H9 (cell line): ENCODE results near the gene VNN1. TPM values are rescaled to one million over a fixed set of nuclear protein-coding genes. Genes with fewer than 3 reads are reported as not detected.
"Not testable (repeated sequence)": the region's sequence is repeated elsewhere in the genome, so short reads cannot be mapped to it uniquely, and the experiment has no call there.

Experiments used
- DNase-seq: peaks from one replicate; pipeline ENCODE4 v3.0.0-alpha.2; 2017
- H2AFZ ChIP-seq: one replicate; pipeline ENCODE4 v1.6.1; 2013; ENCODE audit warnings: mild to moderate bottlenecking, low read length, control low read depth, moderate library complexity
- H2AK5ac ChIP-seq: 2 replicates; pipeline ENCODE4 v1.6.1; 2013; ENCODE audit warnings: low read length, control low read depth, mixed read lengths; ENCODE audit not compliant: insufficient read length
- H2BK120ac ChIP-seq: one replicate; pipeline ENCODE4 v1.6.1; 2013; ENCODE audit warnings: low read depth, mild to moderate bottlenecking, low read length, control low read depth, inconsistent platforms; ENCODE audit not compliant: poor library complexity, severe bottlenecking
- H2BK12ac ChIP-seq: 2 replicates; pipeline ENCODE4 v1.6.1; 2013; ENCODE audit warnings: low read length, control low read depth, mixed read lengths, low read depth; ENCODE audit not compliant: insufficient read length
- H2BK15ac ChIP-seq: 2 replicates; pipeline ENCODE4 v1.6.1; 2013; ENCODE audit warnings: low read depth, low read length, control low read depth
- H2BK20ac ChIP-seq: one replicate; pipeline ENCODE4 v1.6.1; 2013; ENCODE audit warnings: low read depth, mild to moderate bottlenecking, low read length, control low read depth, inconsistent platforms; ENCODE audit not compliant: poor library complexity, severe bottlenecking
- H2BK5ac ChIP-seq: 2 replicates; pipeline ENCODE4 v1.6.1; 2013; ENCODE audit warnings: low read length, control low read depth, mixed read lengths; ENCODE audit not compliant: insufficient read length
- H3K14ac ChIP-seq: 2 replicates; pipeline ENCODE4 v1.6.1; 2013; ENCODE audit warnings: low read length, control low read depth; ENCODE audit not compliant: insufficient read depth
- H3K18ac ChIP-seq: 2 replicates; pipeline ENCODE4 v1.6.1; 2013; ENCODE audit warnings: low read depth, mild to moderate bottlenecking, mixed read lengths, low read length, control low read depth; ENCODE audit not compliant: insufficient read length
- H3K23ac ChIP-seq: 2 replicates; pipeline ENCODE4 v1.6.1; 2013; ENCODE audit warnings: low read length, control low read depth, mixed read lengths, low read depth; ENCODE audit not compliant: insufficient read length
- H3K23me2 ChIP-seq: 2 replicates; pipeline ENCODE4 v1.6.1; 2013; ENCODE audit warnings: low read depth, mild to moderate bottlenecking, mixed read lengths, low read length, control low read depth; ENCODE audit not compliant: insufficient read length, poor library complexity, severe bottlenecking
- H3K27ac ChIP-seq: 2 replicates; pipeline ENCODE4 v1.5.1; 2013; ENCODE audit warnings: low read length, control low read depth, mixed read lengths, low read depth; ENCODE audit not compliant: insufficient read length
- H3K27me3 ChIP-seq: 2 replicates; pipeline ENCODE4 v1.6.1; 2013; ENCODE audit warnings: low read length, control low read depth, inconsistent platforms; ENCODE audit not compliant: insufficient read depth
- H3K4ac ChIP-seq: 2 replicates; pipeline ENCODE4 v1.6.1; 2013; ENCODE audit warnings: low read depth, mild to moderate bottlenecking, control low read depth, inconsistent platforms, low read length, moderate library complexity
- H3K4me1 ChIP-seq: 2 replicates; pipeline ENCODE4 v1.6.1; 2013; ENCODE audit warnings: low read length, control low read depth, inconsistent platforms; ENCODE audit not compliant: insufficient read depth
- H3K4me2 ChIP-seq: 2 replicates; pipeline ENCODE4 v1.6.1; 2013; ENCODE audit warnings: low read length, control low read depth, mixed read lengths; ENCODE audit not compliant: insufficient read length, insufficient read depth
- H3K56ac ChIP-seq: 2 replicates; pipeline ENCODE4 v1.6.1; 2013; ENCODE audit warnings: low read depth, mild to moderate bottlenecking, mixed read lengths, low read length, control low read depth; ENCODE audit not compliant: insufficient read length
- H3K79me1 ChIP-seq: 2 replicates; pipeline ENCODE4 v1.6.1; 2013; ENCODE audit warnings: low read depth, mild to moderate bottlenecking, moderate library complexity, low read length, control low read depth, inconsistent platforms; ENCODE audit not compliant: insufficient read depth, poor library complexity, severe bottlenecking
- H3K79me2 ChIP-seq: 2 replicates; pipeline ENCODE4 v1.6.1; 2013; ENCODE audit warnings: low read length, control low read depth, inconsistent platforms; ENCODE audit not compliant: insufficient read depth
- H3K9ac ChIP-seq: 2 replicates; pipeline ENCODE4 v1.6.1; 2013; ENCODE audit warnings: low read length, control low read depth, mixed read lengths; ENCODE audit not compliant: insufficient read length; ENCODE audit errors: extremely low read depth
- H3K9me3 ChIP-seq: one replicate; pipeline ENCODE4 v1.6.1; 2013; ENCODE audit warnings: low read depth, low read length, inconsistent platforms; ENCODE audit not compliant: control insufficient read depth
- H3T11ph ChIP-seq: one replicate; pipeline ENCODE4 v1.6.1; 2013; ENCODE audit warnings: mild to moderate bottlenecking, low read length, control low read depth, inconsistent platforms
- H4K20me1 ChIP-seq: one replicate; pipeline ENCODE4 v1.6.1; 2013; ENCODE audit not compliant: control insufficient read depth, insufficient read length, insufficient read depth
- H4K5ac ChIP-seq: 2 replicates; pipeline ENCODE4 v1.6.1; 2013; ENCODE audit warnings: low read depth, mild to moderate bottlenecking, mixed read lengths, low read length, control low read depth; ENCODE audit not compliant: insufficient read length
- H4K8ac ChIP-seq: replicated peaks from 2 replicates; pipeline ENCODE4 v1.6.1; 2013; ENCODE audit warnings: low read length, control low read depth, mixed read lengths, low read depth; ENCODE audit not compliant: insufficient read length
- H4K91ac ChIP-seq: 2 replicates; pipeline ENCODE4 v1.6.1; 2013; ENCODE audit warnings: low read depth, mild to moderate bottlenecking, moderate library complexity, mixed read lengths, low read length, control low read depth; ENCODE audit not compliant: insufficient read length
- H3K27ac Mint-ChIP-seq, 3 experiments: 2 replicates in 2 of 3; 3 replicates in 1 of 3; pipeline ENCODE4 v1.8.0; 2020 to 2021; ENCODE audit warnings: mixed read lengths in 3 of 3, mild to moderate bottlenecking in 1 of 3, moderate library complexity in 1 of 3
- H3K27me3 Mint-ChIP-seq: 2 replicates; pipeline ENCODE4 v1.8.0; 2021; ENCODE audit warnings: low read depth, mild to moderate bottlenecking, moderate library complexity, mixed read lengths
- H3K36me3 Mint-ChIP-seq, 3 experiments: 2 replicates in 2 of 3; 3 replicates in 1 of 3; pipeline ENCODE4 v1.8.0; 2020 to 2021; ENCODE audit warnings: low read depth in 3 of 3, mixed read lengths in 3 of 3; ENCODE audit not compliant: insufficient read depth in 1 of 3
- H3K4me1 Mint-ChIP-seq, 2 experiments: 2 replicates each; pipeline ENCODE4 v1.8.0; 2020; ENCODE audit warnings: mixed read lengths in 2 of 2
- H3K4me3 Mint-ChIP-seq, 2 experiments: 2 replicates in 1 of 2; 3 replicates in 1 of 2; pipeline ENCODE4 v1.8.0; 2020 to 2021; ENCODE audit warnings: mild to moderate bottlenecking in 2 of 2, mixed read lengths in 2 of 2, moderate library complexity in 1 of 2
- H3K9me3 Mint-ChIP-seq, 2 experiments: 2 replicates in 1 of 2; 3 replicates in 1 of 2; pipeline ENCODE4 v1.8.0; 2020; ENCODE audit warnings: mild to moderate bottlenecking in 2 of 2, mixed read lengths in 2 of 2, moderate library complexity in 1 of 2
- WGBS: extraction: QIAGEN DNeasy Blood & Tissue Kit; methylation state at CpG from one replicate; pipeline ENCODE4 v1.1.7; 2013; ENCODE audit warnings: missing lambda C conversion rate, low lambda C conversion rate, mixed read lengths; ENCODE audit not compliant: insufficient read length; ENCODE audit errors: extremely low coverage; 5-methylcytosine and 5-hydroxymethylcytosine counted together
- total RNA-seq: library from RNA; stranded (reverse); gene quantifications from 2 replicates; pipeline ENCODE4 v1.2.1, GENCODE V29; 2021

Gene VNN1
- total RNA-seq, 1 experiment from 2014 or later = not detected

DNA sequence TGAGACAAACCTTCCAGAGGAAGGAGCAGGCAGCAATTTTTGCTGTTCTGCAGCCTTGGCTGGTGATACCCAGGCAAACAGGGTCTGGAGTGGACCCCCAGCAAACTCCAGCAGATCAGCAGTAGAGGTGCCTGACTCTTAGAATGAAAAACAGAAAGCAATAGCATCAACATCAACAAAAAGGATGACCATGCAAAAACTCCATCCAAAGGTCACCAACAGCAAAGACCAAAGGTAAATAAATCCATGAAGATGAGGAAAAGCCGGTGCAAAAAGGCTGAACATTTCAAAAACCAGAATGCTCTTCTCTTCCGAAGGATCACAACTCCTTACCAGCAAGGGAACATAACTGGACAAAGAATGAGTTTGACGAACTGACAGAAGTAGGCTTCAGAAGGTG, 77.9 kb downstream of the VNN1 start:
- H4K20me1 ChIP-seq, DNase-seq, H3K27me3 Mint-ChIP-seq, H3K79me2 ChIP-seq, H3K27me3 ChIP-seq, H3K4me2 ChIP-seq, H3K9ac ChIP-seq, H4K5ac ChIP-seq, H3K18ac ChIP-seq, H3K79me1 ChIP-seq, H3K56ac ChIP-seq, H2BK15ac ChIP-seq, H4K91ac ChIP-seq, H3K23me2 ChIP-seq, H3K9me3 ChIP-seq, H3K27ac Mint-ChIP-seq, H3K36me3 Mint-ChIP-seq, H2BK12ac ChIP-seq, H2BK20ac ChIP-seq, H3K27ac ChIP-seq, H2AK5ac ChIP-seq, H3K14ac ChIP-seq, H2AFZ ChIP-seq, H3T11ph ChIP-seq, H3K4me3 Mint-ChIP-seq, H3K9me3 Mint-ChIP-seq, H2BK120ac ChIP-seq, H4K8ac ChIP-seq, H2BK5ac ChIP-seq, H3K23ac ChIP-seq, H3K4me1 ChIP-seq, H3K4ac ChIP-seq: not testable (repeated sequence)
- WGBS = no CpG with 5 or more reads among the region's 3 CpGs
- peaks cover 4 to 10% of the 10 kb centered on the region in 2 experiments; a peak in 3 of 4 replicates for H3K4me1 Mint-ChIP-seq

DNA sequence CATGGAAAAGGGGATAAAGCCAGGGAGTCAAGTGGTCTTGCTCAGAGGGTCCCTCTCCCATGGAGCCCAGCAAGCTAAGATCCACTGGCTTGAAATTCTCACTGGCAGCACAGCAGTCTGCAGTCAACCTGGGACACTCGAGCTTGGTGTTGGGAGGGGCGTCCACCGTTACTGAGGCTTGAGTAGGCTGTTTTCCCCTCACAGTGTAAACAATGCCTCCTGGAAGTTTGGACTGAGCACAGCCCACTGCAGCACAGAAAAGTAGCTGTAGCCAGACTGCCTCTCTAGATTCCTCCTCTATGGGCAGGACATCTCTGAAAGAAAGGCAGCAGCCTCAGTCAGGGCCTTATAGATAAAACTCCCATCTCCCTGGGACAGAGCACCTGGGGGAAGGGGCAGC, 78.6 kb downstream of the VNN1 start:
- not testable (repeated sequence) for H4K91ac ChIP-seq, H2BK12ac ChIP-seq, H2AK5ac ChIP-seq, H2BK20ac ChIP-seq, H3K27ac ChIP-seq, H3K27ac Mint-ChIP-seq, H4K8ac ChIP-seq, H3K9me3 ChIP-seq, H3T11ph ChIP-seq, H2BK5ac ChIP-seq, H3K4ac ChIP-seq, H3K14ac ChIP-seq, H2BK120ac ChIP-seq, H3K9me3 Mint-ChIP-seq, H3K36me3 Mint-ChIP-seq, H2AFZ ChIP-seq, H4K5ac ChIP-seq, H2BK15ac ChIP-seq, H3K23me2 ChIP-seq, H3K9ac ChIP-seq, H3K23ac ChIP-seq, H3K56ac ChIP-seq, H3K27me3 ChIP-seq, H3K18ac ChIP-seq, H3K79me2 ChIP-seq, H3K27me3 Mint-ChIP-seq, H3K4me2 ChIP-seq, H3K79me1 ChIP-seq, H4K20me1 ChIP-seq, H3K4me3 Mint-ChIP-seq, H3K4me1 ChIP-seq, DNase-seq
- WGBS = no CpG with 5 or more reads among the region's 3 CpGs
- H3K4me1 Mint-ChIP-seq = peaks cover 4 to 10% of the 10 kb centered on the region in 2 experiments; a peak in 3 of 4 replicates
